GM12878 (cell line): Measurements from ENCODE around the gene HLA-DPB1. TPM values are rescaled to one million over a fixed set of nuclear protein-coding genes. Genes with fewer than 3 reads are reported as not detected.

Experiments
- BACH1 ChIP-seq: fragments of 450-650 bp; IDR thresholded peaks from 2 replicates; pipeline ENCODE4 v1.6.1; 2017; ENCODE audit warnings: mild to moderate bottlenecking, borderline replicate concordance
- BHLHE40 ChIP-seq, 2 experiments: fragments of 450-650 bp in 1 of 2; IDR thresholded peaks; 2 replicates each; pipeline ENCODE4 v1.6.1; 2011 to 2017; ENCODE audit warnings: low read depth in 2 of 2, borderline replicate concordance in 1 of 2, improper control_type of control experiment in 1 of 2, low read length in 1 of 2, mild to moderate bottlenecking in 1 of 2
- CTCF ChIP-seq, 3 experiments: IDR thresholded peaks in 2 of 3; conservative IDR thresholded peaks in 1 of 3; 2 replicates each; pipeline ENCODE4 v1.5.1; 2011; ENCODE audit warnings: low read depth in 3 of 3, low read length in 3 of 3, mild to moderate bottlenecking in 3 of 3, control low read depth in 2 of 3, moderate library complexity in 2 of 3, inconsistent platforms in 1 of 3, mixed read lengths in 1 of 3; ENCODE audit not compliant: control insufficient read depth in 2 of 3, insufficient read depth in 1 of 3; ENCODE audit errors: extremely low read depth in 1 of 3
- PAX8 ChIP-seq: fragments of 450-650 bp; IDR thresholded peaks from 2 replicates; pipeline ENCODE4 v1.6.1; 2017; ENCODE audit warnings: mild to moderate bottlenecking, moderate library complexity
- PKNOX1 ChIP-seq: fragments of 450-650 bp; IDR thresholded peaks from 2 replicates; pipeline ENCODE4 v1.6.1; 2016; ENCODE audit warnings: mild to moderate bottlenecking
- PML ChIP-seq: IDR thresholded peaks from 2 replicates; pipeline ENCODE4 v1.6.1; 2012; ENCODE audit warnings: low read length, inconsistent platforms
- RAD51 ChIP-seq: fragments of 450-650 bp; IDR thresholded peaks from 2 replicates; pipeline ENCODE4 v1.6.1; 2016; ENCODE audit warnings: moderate library complexity, mild to moderate bottlenecking, inconsistent platforms
- RFX5 ChIP-seq: IDR thresholded peaks from 2 replicates; pipeline ENCODE4 v1.6.1; 2011; ENCODE audit warnings: low read depth, low read length, improper control_type of control experiment
- SMC3 ChIP-seq: IDR thresholded peaks from 2 replicates; pipeline ENCODE4 v1.6.1; 2011; ENCODE audit warnings: low read length, improper control_type of control experiment, borderline replicate concordance
- ZNF217 ChIP-seq: fragments of 450-650 bp; IDR thresholded peaks from 2 replicates; pipeline ENCODE4 v1.6.1; 2017; ENCODE audit warnings: antibody characterized with exemption, mild to moderate bottlenecking
- polyA plus RNA-seq, 11 experiments: library from polyadenylated mRNA; depleted of rRNA in 4 of 11; unstranded in 6 of 11; stranded (reverse) in 5 of 11; fragments of >200 nt; fragmentation: Nextera tagmentation in 4 of 11; fragmentation: Illumina TruSeq in 1 of 11; extraction: Ambion mirVana in 4 of 11; extraction: Trizol in 1 of 11; gene quantifications; 1 replicate in 1 of 11; 2 replicates in 10 of 11; pipeline versions ENCODE4 v1.2.1 to v1.2.3, GENCODE V29; 2011 to 2016; ENCODE audit warnings: inconsistent platforms in 2 of 11, missing spikeins in 2 of 11, low read depth in 1 of 11
- total RNA-seq, 4 experiments: library from RNA; depleted of rRNA in 3 of 4; stranded (reverse); fragments of >200 nt in 3 of 4; fragmentation: Illumina TruSeq in 1 of 4; extraction: Trizol in 1 of 4; gene quantifications; 2 replicates each; pipeline versions ENCODE4 v1.2.1 to v1.2.3, GENCODE V29; 2013 to 2021

HLA-DPB1 gene
- total and polyA plus RNA-seq, 10 of the 15 experiments (the other 5 are each of a cell fraction or from before 2014, with no cell fraction given): 101 to 675 (median 352) TPM

- TF ChIP-seq CTCF (IDR thresholded peaks at IDR 0.05 in 2 of 3, conservative IDR thresholded peaks at IDR 0.05 in 1 of 3; ENCODE audit: control insufficient read depth in 2 of 3, extremely low read depth in 1 of 3, insufficient read depth in 1 of 3, low read depth in 3 of 3, low read length in 3 of 3) (peak; percentile 53 to 66 (median 61); a peak in 5 of 6 replicates), PML (no peak), ZNF217 (no peak), BACH1 (no peak), RFX5 (no peak), PAX8 (no peak), PKNOX1 (no peak), SMC3 (peak; percentile 79), RAD51 (no peak), BHLHE40 (IDR thresholded peaks at IDR 0.05; ENCODE audit: borderline replicate concordance in 1 of 2, low read depth in 2 of 2, low read length in 1 of 2) (no peak)
Observed at GRCh38 chr6:33118525-33119123, 42.8 kb downstream of the HLA-DPB1 start (continued).
